Brain microvascular endothelial cell (primary cell): ENCODE data around the gene STEEP1.

Experiments used
- DNase-seq: peaks from one replicate; pipeline ENCODE4 v3.0.0-alpha.2; 2020
- H3K27ac ChIP-seq: fragments of 250-450 bp; sonication (Bioruptor Pico); 2 replicates; pipeline ENCODE4 v1.5.1; 2020; ENCODE audit warnings: mild to moderate bottlenecking, moderate library complexity
- H3K27me3 ChIP-seq: fragments of 250-450 bp; sonication (Bioruptor Pico); replicated peaks from 2 replicates; pipeline ENCODE4 v1.5.1; 2020; ENCODE audit warnings: mild to moderate bottlenecking
- H3K36me3 ChIP-seq: fragments of 250-450 bp; sonication (Bioruptor Pico); replicated peaks from 2 replicates; pipeline ENCODE4 v1.5.1; 2020; ENCODE audit warnings: mild to moderate bottlenecking
- H3K4me3 ChIP-seq: 2 replicates; pipeline ENCODE4 v1.5.1; 2011; ENCODE audit warnings: low read depth, mild to moderate bottlenecking, control low read depth, low read length, moderate library complexity
- in situ Hi-C: cut with HindIII; loops from 2 replicates; pipeline ENCODE4 v1.10.0; 2017; ENCODE audit warnings: low sequenced_read_pairs, low pct_ligation_motif_present
- TF ChIP-seq, protein P1 (sequence below): IDR thresholded peaks from 2 replicates; pipeline ENCODE4 v1.5.1; 2011; ENCODE audit warnings: low read depth, mild to moderate bottlenecking, moderate library complexity, low read length, control low read depth, inconsistent platforms; ENCODE audit errors: missing control alignments

The STEEP1 gene

DNA sequence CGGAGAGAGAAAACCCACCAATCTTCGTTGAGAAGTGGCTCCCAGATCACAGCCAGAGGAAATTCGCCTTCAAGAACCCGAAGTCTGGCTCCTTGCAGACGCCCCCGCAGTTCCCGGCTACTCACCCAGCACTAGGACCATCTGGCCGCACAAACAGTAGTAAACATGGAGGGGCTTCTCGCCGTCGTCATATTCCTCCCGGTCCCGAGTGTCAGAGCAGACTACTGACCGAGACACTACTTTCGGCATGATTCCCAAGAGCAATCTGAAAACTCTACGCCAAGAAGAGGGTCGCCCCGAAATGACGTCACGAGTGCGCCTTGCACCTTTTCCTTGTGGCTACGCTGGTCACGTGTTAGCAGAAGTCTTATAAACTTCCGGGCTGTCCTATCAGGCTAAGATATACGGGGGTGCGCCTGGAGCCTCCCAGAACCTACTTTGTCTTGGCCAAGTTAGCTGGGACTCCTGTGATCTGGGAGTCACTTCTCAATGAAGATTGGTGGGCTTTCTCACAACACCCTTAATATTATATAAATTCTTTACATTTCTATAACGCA is at the start of gene STEEP1:
Gene STEEP1, minus strand, starts transcription at position 303 of the 557 bp plus-strand sequence. Its CDS starts 54 bp downstream, at position 249.
- Histone ChIP-seq H3K36me3 (no peaks in the 10 kb centered on the region), H3K4me3 (peak within 1 kb of the TSS; percentile 69), H3K27me3 (no peaks in the 10 kb centered on the region), H3K27ac (peak within 1 kb of the TSS; percentile 62)
- in situ Hi-C loops, result no loop called here
- TF ChIP-seq, protein P1, sequence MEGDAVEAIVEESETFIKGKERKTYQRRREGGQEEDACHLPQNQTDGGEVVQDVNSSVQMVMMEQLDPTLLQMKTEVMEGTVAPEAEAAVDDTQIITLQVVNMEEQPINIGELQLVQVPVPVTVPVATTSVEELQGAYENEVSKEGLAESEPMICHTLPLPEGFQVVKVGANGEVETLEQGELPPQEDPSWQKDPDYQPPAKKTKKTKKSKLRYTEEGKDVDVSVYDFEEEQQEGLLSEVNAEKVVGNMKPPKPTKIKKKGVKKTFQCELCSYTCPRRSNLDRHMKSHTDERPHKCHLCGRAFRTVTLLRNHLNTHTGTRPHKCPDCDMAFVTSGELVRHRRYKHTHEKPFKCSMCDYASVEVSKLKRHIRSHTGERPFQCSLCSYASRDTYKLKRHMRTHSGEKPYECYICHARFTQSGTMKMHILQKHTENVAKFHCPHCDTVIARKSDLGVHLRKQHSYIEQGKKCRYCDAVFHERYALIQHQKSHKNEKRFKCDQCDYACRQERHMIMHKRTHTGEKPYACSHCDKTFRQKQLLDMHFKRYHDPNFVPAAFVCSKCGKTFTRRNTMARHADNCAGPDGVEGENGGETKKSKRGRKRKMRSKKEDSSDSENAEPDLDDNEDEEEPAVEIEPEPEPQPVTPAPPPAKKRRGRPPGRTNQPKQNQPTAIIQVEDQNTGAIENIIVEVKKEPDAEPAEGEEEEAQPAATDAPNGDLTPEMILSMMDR, result no peak
- DNase-seq, result peak; percentile 94

DNA sequence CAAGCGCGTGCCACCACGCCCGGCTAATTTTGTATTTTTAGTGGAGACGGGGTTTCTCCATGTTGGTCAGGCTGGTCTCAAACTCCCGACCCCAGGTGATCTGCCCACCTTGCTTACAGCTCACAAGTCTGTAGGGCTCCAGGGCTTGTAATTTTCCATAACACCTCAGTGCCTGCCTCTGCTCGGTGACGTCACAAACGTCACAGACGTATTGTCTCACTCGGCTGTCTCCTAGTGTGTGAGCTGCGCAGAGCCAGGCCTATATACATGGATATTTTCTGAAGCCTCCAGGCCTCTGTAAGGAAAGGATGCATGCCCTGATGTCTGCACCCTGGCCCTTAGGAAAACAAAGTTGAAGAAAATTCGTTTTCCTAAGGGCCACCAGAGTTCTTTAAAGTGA is 49.6 kb upstream of the STEEP1 start:
- in situ Hi-C loops, result no loop called here
- TF ChIP-seq, protein P1, result no peak
- Histone ChIP-seq H3K36me3 (no peaks in the 10 kb centered on the region), H3K27ac (no peak overlapping the region), H3K4me3 (no peak overlapping the region), H3K27me3 (no peaks in the 10 kb centered on the region)
- DNase-seq, result no peak

DNA sequence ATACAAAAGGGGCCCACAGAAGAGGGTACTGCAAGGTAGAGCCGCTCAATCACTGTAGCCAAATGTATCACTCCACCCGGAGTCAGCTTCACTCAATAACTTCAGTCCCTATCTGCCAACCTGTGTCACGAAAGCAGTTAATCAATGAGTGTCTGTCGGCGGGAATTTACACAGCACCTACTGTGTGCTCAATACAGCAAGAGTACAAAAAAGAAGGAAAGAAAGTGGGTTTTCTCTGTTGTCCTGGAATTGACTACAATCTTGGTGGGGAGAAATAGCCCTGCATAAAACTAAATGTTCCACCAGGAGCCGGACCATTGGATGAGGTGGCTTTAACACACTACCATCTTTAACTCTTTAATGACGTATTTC is 41.8 kb upstream of the STEEP1 start:
- Histone ChIP-seq H3K27me3 (no peaks in the 10 kb centered on the region), H3K4me3 (peak overlapping the region; percentile 83), H3K27ac (peak overlapping the region; percentile 83), H3K36me3 (no peaks in the 10 kb centered on the region)
- TF ChIP-seq, protein P1, result no peak
- no peak for DNase-seq
- in situ Hi-C loops, result no loop called here

- Histone ChIP-seq H3K27me3 (no peaks in the 10 kb centered on the region), H3K27ac (peak within 1 kb of the TSS; percentile 83), H3K4me3 (peak within 1 kb of the TSS; percentile 83), H3K36me3 (no peaks in the 10 kb centered on the region)
- TF ChIP-seq, protein P1, result no peak
- peak; percentile 87 for DNase-seq
- in situ Hi-C loops, result no loop called here
These were observed 41.2 kb upstream of the STEEP1 start, which contains the start of gene NKRF for GRCh38 chrX:119606280-119607017. TSS of gene NKRF (minus strand) at chrX:119606424.

DNA sequence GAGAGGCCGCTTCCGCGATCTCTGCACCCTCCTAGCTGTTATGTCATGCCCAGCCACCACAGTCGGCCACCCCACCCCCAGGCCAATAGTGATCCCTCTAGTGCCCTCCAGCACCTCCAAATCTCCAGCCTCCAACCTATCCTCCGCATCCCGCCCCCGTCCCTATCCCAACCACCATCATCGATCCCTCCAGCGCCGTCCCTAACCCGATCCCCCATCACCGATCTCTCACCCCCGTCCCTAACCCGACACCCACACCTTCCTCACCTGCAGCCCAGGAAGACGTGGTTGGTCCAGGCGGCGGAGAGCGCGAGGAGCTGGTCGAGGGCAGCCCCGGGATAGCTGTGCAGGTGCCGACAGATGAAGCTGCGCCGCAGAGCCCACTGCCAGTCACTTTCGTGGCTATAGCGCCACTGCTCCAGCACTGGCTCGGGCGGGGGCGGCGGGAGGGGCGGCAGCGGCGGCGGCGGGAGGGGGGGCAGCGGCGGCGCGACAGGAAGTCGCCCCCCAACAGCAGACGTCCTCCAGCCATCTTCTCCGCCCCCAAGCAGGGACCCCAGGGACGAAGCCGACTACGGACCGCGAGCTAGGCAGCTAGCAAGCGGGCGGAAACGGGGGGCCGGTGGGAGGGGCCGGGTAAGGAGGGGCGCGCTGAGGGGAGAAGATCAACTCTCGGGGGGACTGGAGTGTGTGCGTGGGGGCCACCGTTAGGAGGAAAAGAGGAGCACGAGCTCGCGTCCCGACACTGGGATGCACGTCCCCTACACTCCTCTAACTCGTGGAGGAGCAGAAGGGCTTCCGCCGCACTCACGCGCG is 40.5 kb upstream of the STEEP1 start:
- peak overlapping the region; percentile 83 for H3K4me3 ChIP-seq
- no peaks in the 10 kb centered on the region for H3K36me3 ChIP-seq
- in situ Hi-C loops, result no loop called here
- peak overlapping the region; percentile 83 for H3K27ac ChIP-seq
- no peaks in the 10 kb centered on the region for H3K27me3 ChIP-seq
- TF ChIP-seq, protein P1, result no peak
- DNase-seq, result no peak
